ENCODE data around the gene HORMAD1.

- no peak for TF ChIP-seq EZH2 (IDR thresholded peaks at IDR 0.05; ENCODE audit: borderline replicate concordance)
- no peak for TF ChIP-seq CTCF (IDR thresholded peaks at IDR 0.05; ENCODE audit: poor library complexity)
- TF ChIP-seq EZH2phosphoT487 (IDR thresholded peaks at IDR 0.05; ENCODE audit: low read depth, severe bottlenecking, unreplicated experiment) = no peak
Measured at GRCh38 chr1:150703427-150703826, 17.3 kb downstream of the HORMAD1 start.

Data from hepatocyte (in vitro differentiated cells).